HL-60 (cell line): ENCODE results near the gene IFI30.
"Not testable (repeated sequence)": the region's sequence is repeated elsewhere in the genome, so short reads cannot be mapped to it uniquely, and the experiment has no call there.

Source experiments
- DNase-seq, 2 experiments: peaks; one replicate each; pipeline ENCODE4 v3.0.0-alpha.2; 2010 to 2020; ENCODE audit warnings: low read depth in 1 of 2, low spot score in 1 of 2
- H3K27ac ChIP-seq: fragments of 250-450 bp; sonication (Bioruptor Pico); replicated peaks from 2 replicates; pipeline ENCODE4 v1.5.1; 2020; ENCODE audit warnings: mild to moderate bottlenecking, moderate library complexity
- H3K27me3 ChIP-seq: fragments of 250-450 bp; sonication (Bioruptor Pico); 2 replicates; pipeline ENCODE4 v1.5.1; 2021; ENCODE audit warnings: mild to moderate bottlenecking, moderate library complexity; ENCODE audit not compliant: insufficient read depth, poor library complexity, severe bottlenecking
- H3K4me3 ChIP-seq: replicated peaks from 2 replicates; pipeline ENCODE4 v1.5.1; 2011; ENCODE audit warnings: mild to moderate bottlenecking, control low read depth, low read length; ENCODE audit not compliant: insufficient read depth
- GABPA ChIP-seq: IDR thresholded peaks from 2 replicates; pipeline ENCODE4 v1.6.1; 2012; ENCODE audit warnings: low read depth
- POLR2AphosphoS5 ChIP-seq: IDR thresholded peaks from 2 replicates; pipeline ENCODE4 v1.6.1; 2012; ENCODE audit warnings: low read depth
- SPI1 ChIP-seq: IDR thresholded peaks from 2 replicates; pipeline ENCODE4 v1.6.1; 2012; ENCODE audit warnings: low read depth, mild to moderate bottlenecking, borderline replicate concordance
- TF ChIP-seq, protein P1 (sequence below): IDR thresholded peaks from one replicate; pipeline ENCODE4 v1.5.1; 2011; ENCODE audit warnings: low read length, control low read depth, inconsistent platforms; ENCODE audit not compliant: insufficient read depth
- TF ChIP-seq, protein P2 (sequence below): IDR thresholded peaks from 2 replicates; pipeline ENCODE4 v1.6.1; 2012; ENCODE audit warnings: low read depth; ENCODE audit not compliant: insufficient replicate concordance

Gene IFI30

DNA sequence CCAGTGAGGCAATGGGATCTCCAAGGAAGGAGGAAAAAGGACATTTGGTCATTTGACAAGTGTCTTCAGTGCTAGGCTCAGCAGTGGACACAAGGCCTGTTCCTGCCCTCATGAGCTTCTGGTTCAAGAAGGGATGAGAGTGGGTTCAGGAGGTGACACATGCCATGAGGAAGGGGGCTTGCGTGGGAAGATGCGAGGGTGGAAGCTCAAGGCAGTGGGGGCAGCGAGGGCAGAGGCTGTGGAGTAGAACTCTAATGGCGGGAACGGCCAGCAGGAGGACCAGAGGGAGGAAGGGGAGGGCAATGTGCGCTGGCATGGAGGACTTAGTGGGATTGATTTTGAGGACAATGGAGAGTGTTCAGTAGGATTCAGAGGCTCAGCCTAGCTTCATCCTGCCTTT lies 17.3 kb upstream of the IFI30 start:
- DNase-seq, result no peak
- Histone ChIP-seq H3K27me3 (no peaks in the 10 kb centered on the region), H3K27ac (no peak overlapping the region), H3K4me3 (no peak overlapping the region)
- TF ChIP-seq, protein P1, sequence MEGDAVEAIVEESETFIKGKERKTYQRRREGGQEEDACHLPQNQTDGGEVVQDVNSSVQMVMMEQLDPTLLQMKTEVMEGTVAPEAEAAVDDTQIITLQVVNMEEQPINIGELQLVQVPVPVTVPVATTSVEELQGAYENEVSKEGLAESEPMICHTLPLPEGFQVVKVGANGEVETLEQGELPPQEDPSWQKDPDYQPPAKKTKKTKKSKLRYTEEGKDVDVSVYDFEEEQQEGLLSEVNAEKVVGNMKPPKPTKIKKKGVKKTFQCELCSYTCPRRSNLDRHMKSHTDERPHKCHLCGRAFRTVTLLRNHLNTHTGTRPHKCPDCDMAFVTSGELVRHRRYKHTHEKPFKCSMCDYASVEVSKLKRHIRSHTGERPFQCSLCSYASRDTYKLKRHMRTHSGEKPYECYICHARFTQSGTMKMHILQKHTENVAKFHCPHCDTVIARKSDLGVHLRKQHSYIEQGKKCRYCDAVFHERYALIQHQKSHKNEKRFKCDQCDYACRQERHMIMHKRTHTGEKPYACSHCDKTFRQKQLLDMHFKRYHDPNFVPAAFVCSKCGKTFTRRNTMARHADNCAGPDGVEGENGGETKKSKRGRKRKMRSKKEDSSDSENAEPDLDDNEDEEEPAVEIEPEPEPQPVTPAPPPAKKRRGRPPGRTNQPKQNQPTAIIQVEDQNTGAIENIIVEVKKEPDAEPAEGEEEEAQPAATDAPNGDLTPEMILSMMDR, result no peak
- TF ChIP-seq SPI1 (no peak), GABPA (no peak), POLR2AphosphoS5 (no peak)
- TF ChIP-seq, protein P2, sequence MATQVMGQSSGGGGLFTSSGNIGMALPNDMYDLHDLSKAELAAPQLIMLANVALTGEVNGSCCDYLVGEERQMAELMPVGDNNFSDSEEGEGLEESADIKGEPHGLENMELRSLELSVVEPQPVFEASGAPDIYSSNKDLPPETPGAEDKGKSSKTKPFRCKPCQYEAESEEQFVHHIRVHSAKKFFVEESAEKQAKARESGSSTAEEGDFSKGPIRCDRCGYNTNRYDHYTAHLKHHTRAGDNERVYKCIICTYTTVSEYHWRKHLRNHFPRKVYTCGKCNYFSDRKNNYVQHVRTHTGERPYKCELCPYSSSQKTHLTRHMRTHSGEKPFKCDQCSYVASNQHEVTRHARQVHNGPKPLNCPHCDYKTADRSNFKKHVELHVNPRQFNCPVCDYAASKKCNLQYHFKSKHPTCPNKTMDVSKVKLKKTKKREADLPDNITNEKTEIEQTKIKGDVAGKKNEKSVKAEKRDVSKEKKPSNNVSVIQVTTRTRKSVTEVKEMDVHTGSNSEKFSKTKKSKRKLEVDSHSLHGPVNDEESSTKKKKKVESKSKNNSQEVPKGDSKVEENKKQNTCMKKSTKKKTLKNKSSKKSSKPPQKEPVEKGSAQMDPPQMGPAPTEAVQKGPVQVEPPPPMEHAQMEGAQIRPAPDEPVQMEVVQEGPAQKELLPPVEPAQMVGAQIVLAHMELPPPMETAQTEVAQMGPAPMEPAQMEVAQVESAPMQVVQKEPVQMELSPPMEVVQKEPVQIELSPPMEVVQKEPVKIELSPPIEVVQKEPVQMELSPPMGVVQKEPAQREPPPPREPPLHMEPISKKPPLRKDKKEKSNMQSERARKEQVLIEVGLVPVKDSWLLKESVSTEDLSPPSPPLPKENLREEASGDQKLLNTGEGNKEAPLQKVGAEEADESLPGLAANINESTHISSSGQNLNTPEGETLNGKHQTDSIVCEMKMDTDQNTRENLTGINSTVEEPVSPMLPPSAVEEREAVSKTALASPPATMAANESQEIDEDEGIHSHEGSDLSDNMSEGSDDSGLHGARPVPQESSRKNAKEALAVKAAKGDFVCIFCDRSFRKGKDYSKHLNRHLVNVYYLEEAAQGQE, result no peak

DNA sequence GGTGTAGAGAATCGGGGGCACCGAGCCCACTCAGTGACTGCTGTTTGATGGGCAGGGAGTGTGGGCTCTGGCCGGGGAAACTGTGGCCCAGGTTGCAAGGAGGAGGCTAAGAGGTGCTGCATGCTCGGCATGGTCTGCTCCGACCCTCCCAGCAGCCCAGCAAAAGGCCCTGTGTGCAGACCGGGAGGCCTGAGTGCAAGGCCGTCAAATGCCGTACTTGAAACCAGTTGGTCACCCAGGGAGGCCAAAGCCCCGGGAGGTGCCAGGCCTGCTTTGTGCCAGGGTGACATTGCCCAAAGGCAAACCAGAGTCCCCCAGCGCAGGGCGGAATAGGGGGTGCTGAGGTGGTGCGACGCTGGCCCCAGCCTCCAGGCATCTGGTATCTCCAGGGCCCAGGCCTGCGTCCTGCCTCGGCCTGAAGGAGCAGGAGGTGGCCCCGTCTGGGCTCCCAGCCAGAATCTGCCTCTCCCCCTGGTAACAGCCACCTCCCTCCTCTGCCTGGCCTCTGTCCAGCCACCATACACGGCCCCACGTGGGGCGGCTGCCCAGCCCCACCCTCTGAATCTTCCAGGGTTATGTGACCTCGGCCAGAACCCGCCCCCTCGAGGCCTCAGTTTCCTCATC lies 16.7 kb upstream of the IFI30 start:
- no peak for DNase-seq

DNA sequence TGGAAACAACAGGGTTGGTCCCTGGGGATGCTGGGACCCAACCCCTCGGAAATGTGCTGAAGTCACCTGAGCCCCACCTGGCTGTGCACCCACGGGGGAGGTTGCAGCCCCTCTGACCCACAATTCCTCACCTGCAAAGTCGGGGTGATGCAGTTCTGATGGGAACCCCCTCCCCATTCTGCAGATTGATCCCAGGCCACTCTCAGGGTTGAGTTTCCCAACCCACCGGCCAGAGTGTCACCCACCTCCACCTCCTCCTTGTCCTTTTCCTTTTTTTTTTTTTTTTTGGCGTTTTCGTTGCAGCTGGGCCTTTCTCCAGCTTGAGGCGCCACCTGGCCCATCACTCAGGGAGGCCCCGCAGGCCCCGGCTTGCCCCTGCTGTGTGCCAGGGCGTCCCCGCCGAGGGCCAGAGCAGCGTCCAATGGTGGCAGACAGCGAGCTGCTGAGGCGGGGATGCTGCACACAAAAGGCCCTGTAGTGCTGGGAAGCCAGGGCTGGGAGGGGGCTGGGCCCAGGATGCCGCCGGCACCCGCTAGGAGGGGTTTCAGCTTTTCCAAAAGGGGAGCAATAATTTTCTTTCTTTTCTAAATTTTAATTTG lies 16.0 kb upstream of the IFI30 start:
- TF ChIP-seq, protein P1, result no peak
- TF ChIP-seq POLR2AphosphoS5 (no peak), SPI1 (no peak), GABPA (no peak)
- TF ChIP-seq, protein P2, result no peak
- Histone ChIP-seq H3K4me3 (no peak overlapping the region), H3K27ac (no peak overlapping the region), H3K27me3 (no peaks in the 10 kb centered on the region)
- no peak for DNase-seq

More for the DNA sequence above, 16.7 kb upstream of the IFI30 start:
- Histone ChIP-seq H3K27ac (no peak overlapping the region), H3K27me3 (no peaks in the 10 kb centered on the region), H3K4me3 (no peak overlapping the region)
- TF ChIP-seq SPI1, result no peak

DNA sequence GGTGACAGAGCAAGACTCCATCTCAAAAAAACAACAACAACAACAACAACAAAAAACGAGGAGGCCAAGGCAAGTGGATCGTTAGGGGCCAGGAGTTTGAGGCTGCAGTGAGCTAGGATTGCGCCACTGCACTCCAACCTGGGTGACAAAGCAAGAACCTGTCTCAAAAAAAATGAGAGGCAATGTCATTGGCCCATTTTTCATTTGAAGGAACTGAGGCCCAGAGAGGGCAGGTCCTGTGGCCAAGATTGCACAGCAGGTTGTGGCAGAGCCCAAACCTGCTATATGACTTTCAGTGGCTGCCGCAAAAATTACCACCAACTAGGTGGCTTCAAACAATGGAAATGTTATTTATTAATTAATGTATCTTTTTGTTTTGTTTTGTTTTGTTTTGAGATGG lies 15.1 kb upstream of the IFI30 start:
- DNase-seq, result no peak
- H3K27me3 ChIP-seq, result no peaks in the 10 kb centered on the region
- H3K4me3 ChIP-seq, result no peak overlapping the region
- TF ChIP-seq GABPA, result no peak
- no peak for TF ChIP-seq POLR2AphosphoS5
- TF ChIP-seq, protein P1, result no peak
- TF ChIP-seq SPI1, result no peak
- TF ChIP-seq, protein P2, result no peak
- no peak overlapping the region for H3K27ac ChIP-seq

DNA sequence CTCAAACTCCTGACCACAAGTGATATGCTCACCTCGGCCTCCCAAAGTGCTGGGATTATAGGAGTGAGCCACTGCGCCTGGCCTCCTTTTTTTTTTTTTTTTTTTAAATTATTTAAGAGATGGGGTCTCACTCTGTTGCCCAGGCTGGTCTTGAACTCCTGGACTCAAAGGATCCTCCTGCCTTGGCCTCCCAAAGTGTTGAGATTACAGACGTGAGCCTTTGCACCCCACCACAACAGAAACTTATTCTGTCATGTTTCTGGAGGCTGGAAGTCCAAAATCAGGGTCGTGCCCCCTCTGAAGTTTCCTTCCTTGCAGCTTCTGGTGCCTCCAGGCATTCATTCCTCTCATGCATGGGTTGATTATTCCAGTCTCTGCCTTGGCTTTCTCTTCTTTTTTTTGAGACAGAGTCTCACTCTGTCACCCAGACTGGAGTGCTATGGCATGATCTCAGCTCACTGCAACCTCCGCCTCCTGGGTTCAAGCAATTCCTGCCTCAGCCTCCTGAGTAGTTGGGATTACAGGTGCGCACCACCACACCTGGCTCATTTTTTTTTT lies 14.5 kb upstream of the IFI30 start:
- H3K4me3 ChIP-seq, H3K27me3 ChIP-seq, H3K27ac ChIP-seq, DNase-seq: not testable (repeated sequence)
